NK-92 (cell line): Measurements from ENCODE around the gene PCSK7.
"Not testable (repeated sequence)": the region's sequence is repeated elsewhere in the genome, so short reads cannot be mapped to it uniquely, and the experiment has no call there.

Experiments used
- DNase-seq: peaks from one replicate; lab custom pipeline; 2025; ENCODE audit not compliant: unreplicated experiment; lab: John Stamatoyannopoulos, UW

Gene PCSK7

GRCh38 chr11:117183724-117184349 is 48.0 kb downstream of the PCSK7 start:
- no peak for DNase-seq

- DNase-seq, result not testable (repeated sequence)
Observed at GRCh38 chr11:117183178-117183577, 48.7 kb downstream of the PCSK7 start.

- no peak for DNase-seq
Observed at GRCh38 chr11:117182551-117182935, 49.3 kb downstream of the PCSK7 start.

GRCh38 chr11:117181586-117182550 is 50.0 kb downstream of the PCSK7 start:
- no peak for DNase-seq

DNA sequence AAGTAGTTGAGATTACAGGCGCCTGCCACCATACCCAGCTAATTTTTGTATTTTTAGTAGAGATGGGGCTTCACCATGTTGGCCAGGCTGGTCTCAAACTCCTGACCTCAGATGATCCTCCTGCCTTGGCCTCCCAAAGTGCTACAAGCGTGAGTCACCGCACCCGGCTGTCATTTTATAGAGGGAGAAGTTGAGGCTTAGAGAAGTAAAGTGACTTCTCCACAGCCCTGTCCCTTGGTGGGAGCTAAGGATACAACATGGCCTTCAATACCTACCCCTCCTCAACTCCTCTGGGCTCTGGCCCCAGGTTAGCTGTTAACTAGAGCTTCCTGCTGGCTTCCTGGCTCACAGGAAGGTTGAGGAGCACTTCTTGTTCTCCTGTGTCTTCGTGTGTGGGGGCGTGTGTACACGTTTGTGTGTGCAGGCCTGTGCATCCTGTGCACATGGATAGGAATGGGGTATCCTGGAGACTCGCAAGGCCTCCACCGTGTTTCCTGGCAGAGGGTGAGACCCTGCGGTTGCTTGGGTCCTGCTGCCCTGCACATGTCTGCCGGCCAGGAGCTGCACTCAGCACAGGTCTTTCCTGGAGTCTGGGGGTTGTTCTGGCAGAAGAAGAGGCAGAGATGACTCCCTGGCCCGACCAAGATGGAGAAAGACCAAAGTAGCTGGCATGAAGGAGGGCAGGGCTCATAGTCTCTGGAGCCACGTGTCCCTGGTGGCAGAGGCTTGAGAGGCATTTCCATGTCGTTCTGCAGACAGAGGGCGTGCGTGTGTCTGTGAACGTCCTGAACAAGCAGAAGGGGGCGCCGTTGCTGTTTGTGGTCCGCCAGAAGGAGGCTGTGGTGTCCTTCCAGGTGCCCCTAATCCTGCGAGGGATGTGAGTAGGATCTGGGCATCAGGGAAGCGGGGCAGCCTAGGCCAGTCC is 51.0 kb downstream of the PCSK7 start:
- no peak for DNase-seq

DNA sequence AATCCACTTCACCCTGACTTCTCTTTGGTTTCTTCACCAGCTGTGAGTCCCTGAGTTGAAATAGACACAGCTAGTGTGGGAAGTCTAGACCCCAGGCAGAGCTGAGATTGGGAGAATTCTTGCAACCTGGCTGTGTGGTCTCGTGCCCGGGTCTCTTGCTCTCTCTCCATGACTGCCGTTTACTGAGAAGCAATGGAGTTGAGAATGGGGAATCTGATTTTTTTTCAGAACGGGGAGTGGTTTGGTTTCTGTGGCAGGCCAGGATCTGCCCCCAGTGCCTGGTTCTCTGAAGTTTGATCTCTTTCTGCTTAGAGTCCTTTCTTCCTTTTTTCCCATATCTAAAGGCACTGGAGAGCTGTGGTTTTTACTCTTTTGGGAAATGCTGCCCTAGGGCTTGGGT is 51.9 kb downstream of the PCSK7 start:
- DNase-seq, result no peak

DNA sequence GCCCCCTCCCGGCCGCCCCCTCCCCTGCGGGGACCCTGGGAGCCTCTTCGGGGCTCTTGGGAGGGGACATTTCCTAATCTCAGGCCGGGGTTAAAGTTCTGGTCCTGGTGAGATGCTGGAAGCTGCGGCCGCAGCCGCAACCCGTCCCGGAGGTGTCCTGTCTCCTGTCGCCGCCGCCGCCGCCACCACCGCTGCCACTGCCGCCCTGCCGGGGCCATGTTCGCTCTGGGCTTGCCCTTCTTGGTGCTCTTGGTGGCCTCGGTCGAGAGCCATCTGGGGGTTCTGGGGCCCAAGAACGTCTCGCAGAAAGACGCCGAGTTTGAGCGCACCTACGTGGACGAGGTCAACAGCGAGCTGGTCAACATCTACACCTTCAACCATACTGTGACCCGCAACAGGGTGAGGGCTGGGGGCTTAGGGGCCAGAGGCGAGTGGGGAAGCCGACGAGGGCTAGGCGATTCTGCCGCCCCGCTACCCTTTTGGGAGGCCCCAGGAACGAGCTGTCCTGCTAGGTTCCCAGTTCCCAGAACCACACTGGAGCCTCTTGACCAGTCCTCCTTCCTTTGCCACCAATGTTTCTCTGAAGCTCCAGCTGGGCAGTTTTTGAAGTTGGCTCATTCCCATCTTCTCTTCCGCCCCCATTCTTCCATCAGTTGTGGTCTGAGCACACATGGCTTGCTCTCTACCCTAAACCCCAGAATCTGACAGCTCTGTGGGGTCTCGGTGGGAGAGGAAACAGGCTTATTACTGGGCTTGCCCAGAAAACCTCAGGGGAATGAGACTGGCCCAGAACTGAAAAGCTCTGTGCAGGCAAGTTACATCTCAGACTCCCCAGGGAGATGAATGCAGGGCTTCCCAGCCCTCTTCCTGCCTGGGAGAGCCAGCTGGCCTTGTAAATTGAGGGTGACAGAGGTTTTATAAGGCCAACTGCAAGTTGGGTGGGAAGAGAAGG is 52.5 kb downstream of the PCSK7 start:
- no peak for DNase-seq

DNA sequence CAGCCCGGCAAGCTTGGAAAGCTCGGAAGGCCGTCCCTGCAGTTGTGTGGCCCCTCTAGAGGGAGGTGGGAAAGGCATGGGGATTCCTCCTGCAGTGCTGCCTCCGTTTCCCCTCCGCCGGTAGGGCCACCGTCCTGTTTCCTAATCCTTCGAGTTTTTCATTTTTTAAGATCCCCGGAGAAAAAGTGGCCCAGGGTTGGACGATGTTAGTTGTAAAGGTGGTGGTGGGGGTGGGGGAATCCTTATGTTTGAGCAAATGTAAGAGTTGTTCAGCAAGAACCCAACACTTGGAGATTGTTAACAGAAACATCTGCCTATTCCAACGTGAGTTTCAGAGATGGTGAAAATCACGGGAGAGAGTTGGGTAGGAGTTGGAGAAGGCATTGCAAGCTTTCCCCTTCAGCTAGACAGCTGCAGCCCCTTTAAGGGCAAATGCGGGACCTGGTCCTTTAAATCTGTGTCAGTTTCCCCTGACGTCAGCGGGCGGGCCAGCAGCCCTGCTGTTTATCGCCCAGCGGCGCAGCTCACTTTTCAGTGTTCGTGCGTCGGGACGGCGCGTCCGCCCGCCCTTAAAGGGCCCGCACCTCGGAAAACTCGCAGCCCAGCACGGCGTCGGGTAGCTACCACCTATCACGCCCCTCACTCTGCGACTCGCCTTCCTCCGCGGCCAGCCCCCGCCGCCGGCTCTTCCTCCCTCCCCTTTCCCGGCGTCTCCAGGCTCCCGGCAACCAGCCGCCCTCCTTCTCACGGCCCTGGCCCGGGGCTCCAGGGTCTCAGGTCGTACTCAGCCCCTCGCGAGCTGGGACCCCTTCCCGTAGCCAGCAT is 53.5 kb downstream of the PCSK7 start, which contains the start of gene SIDT2:
TSS of gene SIDT2 (plus strand) at position 534 of the 825 bp plus-strand sequence. CDS start 521 bp downstream, outside the sequence.
- DNase-seq, result peak; percentile 8

DNA sequence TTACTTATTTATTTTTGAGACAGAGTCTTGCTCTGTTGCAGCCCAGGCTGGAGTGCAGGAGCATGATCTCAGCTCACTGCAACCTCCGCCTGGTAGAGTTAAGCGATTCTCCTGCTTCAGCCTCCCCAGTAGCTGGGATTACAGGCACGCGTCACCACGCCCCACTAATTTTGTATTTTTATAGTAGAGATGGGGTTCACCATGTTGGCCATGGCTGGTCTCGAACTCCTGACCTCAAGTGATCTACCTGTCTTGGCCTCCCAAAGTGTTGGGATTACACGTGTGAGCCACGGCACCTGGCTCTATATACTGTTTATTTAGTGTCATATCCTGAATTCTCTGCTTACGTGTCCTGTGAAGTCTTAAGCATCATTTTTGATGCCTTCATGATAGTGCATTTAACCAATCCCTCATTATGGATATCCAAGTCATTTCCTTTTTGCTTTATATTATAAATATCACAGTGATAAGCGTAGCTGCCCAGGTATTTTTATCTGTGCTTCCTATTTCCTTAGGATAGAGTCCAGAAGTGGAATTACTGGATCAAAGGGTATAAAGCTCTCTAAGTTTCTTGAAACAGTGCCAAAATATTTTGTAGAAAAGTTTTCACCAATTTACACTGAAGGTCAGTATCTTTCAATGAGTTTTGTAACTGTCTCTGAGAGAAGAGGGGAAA is 54.2 kb downstream of the PCSK7 start:
- no peak for DNase-seq

DNA sequence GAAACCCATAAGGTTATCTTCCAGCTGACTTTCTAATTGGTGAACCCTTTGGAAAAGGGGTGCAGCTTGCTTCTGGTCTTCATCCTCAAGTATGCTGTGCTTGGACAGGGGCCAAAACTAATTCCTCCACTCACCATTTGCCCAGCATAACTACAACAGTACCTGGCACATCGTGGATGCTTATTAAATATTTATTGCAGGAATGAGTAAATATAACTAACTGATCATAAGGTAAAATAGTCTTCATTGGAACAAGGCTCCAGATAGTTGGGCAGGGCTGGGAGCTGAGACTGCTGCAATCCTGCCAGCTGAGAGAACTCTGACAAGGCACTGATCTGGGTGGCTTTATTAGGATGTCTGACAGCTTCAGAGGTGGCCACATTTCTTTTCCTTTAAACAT is 55.7 kb downstream of the PCSK7 start:
- no peak for DNase-seq

DNA sequence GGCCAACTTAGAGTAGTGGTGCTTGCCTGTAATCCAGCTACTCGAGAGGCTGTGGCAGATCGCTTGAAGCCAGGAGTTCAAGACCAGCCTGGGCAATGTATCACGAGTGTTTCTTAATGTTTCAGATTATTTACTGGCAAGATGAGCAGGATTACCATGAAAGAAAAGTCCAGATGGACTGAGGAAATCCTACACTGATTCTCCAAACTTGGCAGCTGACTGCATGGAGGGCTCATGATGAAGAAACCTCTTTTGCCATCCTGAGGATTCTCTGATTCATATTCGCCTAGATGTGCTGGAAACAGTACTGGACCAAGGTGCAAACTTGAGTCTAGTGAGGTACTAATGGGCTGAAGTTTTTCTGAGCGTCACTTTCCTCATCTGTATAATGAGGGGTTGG is 56.1 kb downstream of the PCSK7 start:
- DNase-seq, result no peak

DNA sequence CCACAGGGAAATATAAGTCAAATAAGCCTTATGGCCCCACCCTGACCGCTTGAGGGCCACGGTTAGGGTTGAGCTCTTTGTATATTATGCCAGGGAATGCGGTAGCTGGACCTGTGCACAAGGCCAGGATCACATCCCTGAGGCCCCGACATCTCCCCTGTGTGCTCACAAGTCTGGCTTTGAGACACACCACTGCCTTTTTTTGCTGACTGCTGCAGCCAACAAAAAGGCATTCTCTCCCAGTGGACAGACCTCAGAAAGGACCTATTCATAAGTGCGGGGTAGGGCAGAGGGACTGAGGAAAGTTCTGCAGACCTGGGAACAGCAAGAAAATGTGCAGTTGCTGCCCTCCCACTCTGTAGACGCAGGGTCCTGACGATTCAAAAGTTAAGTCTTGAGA is 56.8 kb downstream of the PCSK7 start:
- DNase-seq, result no peak

DNA sequence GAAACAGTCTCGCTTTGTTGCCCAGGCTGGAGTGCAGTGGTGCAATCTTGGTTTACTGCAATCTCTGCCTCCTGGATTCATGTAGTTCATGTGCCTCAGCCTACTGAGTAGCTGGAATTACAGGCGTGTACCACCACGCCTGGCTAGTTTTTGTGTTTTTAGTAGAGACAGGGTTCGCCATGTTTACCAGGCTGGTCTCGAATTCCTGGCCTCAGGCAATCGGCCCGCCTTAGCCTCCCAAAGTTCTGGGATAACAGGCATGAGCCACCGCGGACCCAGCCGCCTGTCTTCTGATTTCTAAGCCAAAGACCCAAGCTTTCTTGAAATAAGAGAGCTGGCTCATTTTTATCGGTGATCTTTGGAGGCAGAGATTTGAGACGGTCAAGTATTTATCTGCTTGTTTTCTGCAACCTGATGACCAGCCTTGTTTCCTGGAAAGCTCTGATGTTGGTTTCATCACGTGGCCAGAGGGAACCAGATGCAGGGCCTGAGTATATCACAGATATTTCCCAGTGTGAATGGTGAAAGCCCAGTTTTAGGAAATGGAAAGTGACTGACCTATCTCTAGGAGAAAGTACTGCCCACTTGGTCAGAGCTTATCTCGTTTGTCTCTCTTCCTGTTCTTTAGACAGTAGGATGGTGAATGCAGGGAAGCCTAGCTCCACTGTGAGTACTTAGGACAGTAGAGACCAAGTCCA is 59.0 kb downstream of the PCSK7 start:
- no peak for DNase-seq

- DNase-seq, result no peak
Observed at GRCh38 chr11:117171404-117172061, 60.3 kb downstream of the PCSK7 start.

GRCh38 chr11:117171007-117171403 is 60.9 kb downstream of the PCSK7 start:
- DNase-seq, result no peak

DNA sequence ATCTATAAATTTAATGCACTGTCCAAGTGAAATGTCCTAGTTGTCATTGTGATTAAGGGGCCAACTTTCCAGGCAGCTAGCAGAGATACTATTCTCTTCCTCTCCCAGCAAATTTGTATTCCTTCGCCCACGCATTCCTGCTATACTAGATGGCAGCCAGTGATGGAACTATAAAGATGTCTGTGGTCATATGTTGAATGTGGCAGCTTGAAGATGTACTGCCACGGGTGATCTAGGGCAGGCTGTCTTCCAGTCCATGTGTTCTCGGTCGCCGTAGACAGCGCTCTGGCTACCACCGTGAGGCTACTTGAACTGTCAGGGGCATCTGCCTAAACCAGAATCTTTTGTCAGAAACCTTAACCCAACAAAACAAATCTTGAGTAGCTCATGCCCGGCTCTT is 61.7 kb downstream of the PCSK7 start:
- no peak for DNase-seq

- DNase-seq, result no peak
Observed at GRCh38 chr11:117169736-117170135, 62.1 kb downstream of the PCSK7 start.

DNA sequence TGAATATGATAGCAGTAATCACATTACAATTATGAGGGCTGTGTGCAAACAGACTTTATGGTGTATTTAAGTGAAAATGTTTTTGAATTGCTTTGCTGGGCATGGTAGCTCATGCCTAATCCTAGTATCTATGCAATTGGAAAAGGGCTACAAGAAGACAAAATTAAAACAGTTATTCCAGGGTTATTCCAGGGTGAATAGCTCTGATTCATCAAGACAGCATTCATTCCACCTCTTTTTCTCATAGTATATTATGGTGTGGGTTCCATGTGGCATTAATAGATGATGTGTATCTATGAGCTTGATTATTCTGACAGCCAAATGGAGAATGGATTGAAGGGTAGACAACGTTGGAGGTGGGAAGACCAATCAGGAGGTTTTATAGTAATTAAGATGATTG is 65.4 kb downstream of the PCSK7 start:
- DNase-seq, result no peak
